HepG2 (cell line): ENCODE results near the gene TPRN. TPM values are rescaled to one million over a fixed set of nuclear protein-coding genes. Genes with fewer than 3 reads are reported as not detected.

ENCODE experiments used
- BCLAF1 ChIP-seq: fragments of 450-650 bp; IDR thresholded peaks from 2 replicates; pipeline ENCODE4 v1.6.1; 2017; ENCODE audit warnings: mild to moderate bottlenecking
- ETS1 ChIP-seq: sonication (generic); formaldehyde crosslinking; IDR thresholded peaks from 2 replicates; pipeline ENCODE4 v1.4.0; 2020; ENCODE audit warnings: missing genetic modification reagents
- FOSL1 ChIP-seq: sonication (generic); formaldehyde crosslinking; IDR thresholded peaks from 2 replicates; pipeline ENCODE4 v1.9.0; 2021; ENCODE audit warnings: missing genetic modification reagents, borderline replicate concordance
- JDP2 ChIP-seq: sonication (generic); formaldehyde crosslinking; IDR thresholded peaks from 2 replicates; pipeline ENCODE4 v1.8.1; 2022; ENCODE audit warnings: missing genetic modification reagents, borderline replicate concordance
- PLRG1 ChIP-seq: fragments of 450-650 bp; conservative IDR thresholded peaks from 2 replicates; pipeline ENCODE4 v1.6.1; 2016
- TFDP1 ChIP-seq: IDR thresholded peaks from 2 replicates; pipeline ENCODE4 v1.6.1; 2016; ENCODE audit warnings: missing compliant biosample characterization, missing genetic modification reagents, borderline replicate concordance
- THAP8 ChIP-seq: sonication (generic); formaldehyde crosslinking; IDR thresholded peaks from 2 replicates; pipeline ENCODE4 v1.5.1; 2020; ENCODE audit warnings: missing genetic modification reagents, mild to moderate bottlenecking, borderline replicate concordance
- ZBTB10 ChIP-seq: sonication (generic); formaldehyde crosslinking; IDR thresholded peaks from 2 replicates; pipeline ENCODE4 v1.4.0; 2020; ENCODE audit warnings: missing genetic modification reagents, borderline replicate concordance
- ZBTB21 ChIP-seq: sonication (generic); formaldehyde crosslinking; IDR thresholded peaks from 2 replicates; pipeline ENCODE4 v1.4.0; 2020; ENCODE audit warnings: missing genetic modification reagents
- ZNF639 ChIP-seq: conservative IDR thresholded peaks from 2 replicates; pipeline ENCODE4 v1.6.1; 2018; ENCODE audit warnings: missing genetic modification reagents
- ZNF766 ChIP-seq: sonication (generic); formaldehyde crosslinking; IDR thresholded peaks from 2 replicates; pipeline ENCODE4 v1.5.0; 2020; ENCODE audit warnings: missing genetic modification reagents, borderline replicate concordance
- ZNF816 ChIP-seq: sonication (generic); formaldehyde crosslinking; IDR thresholded peaks from 2 replicates; pipeline ENCODE4 v1.8.0; 2022; ENCODE audit warnings: missing genetic modification reagents, mild to moderate bottlenecking, borderline replicate concordance
- polyA plus RNA-seq, 8 experiments: library from polyadenylated mRNA; depleted of rRNA in 3 of 8; stranded (reverse) in 7 of 8; unstranded in 1 of 8; fragments of >200 nt; fragmentation: Illumina TruSeq in 4 of 8; extraction: Trizol in 4 of 8; gene quantifications; 2 replicates each; pipeline versions ENCODE4 v1.2.1 to v1.2.3, GENCODE V29; 2011 to 2016; ENCODE audit warnings: low read depth in 4 of 8, missing spikeins in 1 of 8, mixed read lengths in 1 of 8; ENCODE audit not compliant: insufficient read depth in 1 of 8
- total RNA-seq, 5 experiments: library from RNA; depleted of rRNA; stranded (reverse); fragments of >200 nt; fragmentation: Illumina TruSeq; extraction: Trizol; gene quantifications; 2 replicates each; pipeline ENCODE4 v1.2.3, GENCODE V29; 2016; ENCODE audit warnings: low read depth in 1 of 5

TPRN gene
- total and polyA plus RNA-seq, 2 of the 13 experiments (the other 11 are each of a cell fraction or from before 2014, with no cell fraction given): 10.1 to 19.2 TPM

GRCh38 chr9:137217276-137218211 lies 17.0 kb upstream of the TPRN start (continued):
- TF ChIP-seq ETS1 (CRISPR knock-in tag) (no peak), ZNF639 (CRISPR knock-in tag) (no peak), ZBTB10 (CRISPR knock-in tag) (no peak), PLRG1 (no peak), FOSL1 (CRISPR knock-in tag) (no peak), TFDP1 (CRISPR knock-in tag) (peak; percentile 40; the same call in 1 of the 2 replicates), ZNF766 (CRISPR knock-in tag) (no peak), JDP2 (CRISPR knock-in tag) (no peak), THAP8 (CRISPR knock-in tag) (0 out of 2 replicates have a peak, but pooled peaks have one; percentile 27), ZNF816 (CRISPR knock-in tag) (no peak), ZBTB21 (CRISPR knock-in tag) (no peak), BCLAF1 (no peak)
